GM13977 (cell line): ENCODE data around the gene SCMH1.

Experiments
- DNase-seq: peaks from one replicate; pipeline ENCODE4 v3.0.0; 2012; ENCODE audit warnings: low spot score
- in situ Hi-C: fragments of 300-500 bp; cut with MboI; formaldehyde crosslinking; loops from one replicate; pipeline ENCODE4 v1.12.0; 2022; ENCODE audit warnings: low sequenced_read_pairs, low pct_unique_long_range_greater_than_20kb, mixed read lengths, inconsistent platforms; ENCODE audit not compliant: unreplicated experiment
- TF ChIP-seq, protein P1 (sequence below): IDR thresholded peaks from 2 replicates; pipeline ENCODE4 v1.5.1; 2012; ENCODE audit warnings: mild to moderate bottlenecking, control low read depth; ENCODE audit not compliant: insufficient read depth; ENCODE audit errors: extremely low read depth, missing control alignments

SCMH1 gene

DNA sequence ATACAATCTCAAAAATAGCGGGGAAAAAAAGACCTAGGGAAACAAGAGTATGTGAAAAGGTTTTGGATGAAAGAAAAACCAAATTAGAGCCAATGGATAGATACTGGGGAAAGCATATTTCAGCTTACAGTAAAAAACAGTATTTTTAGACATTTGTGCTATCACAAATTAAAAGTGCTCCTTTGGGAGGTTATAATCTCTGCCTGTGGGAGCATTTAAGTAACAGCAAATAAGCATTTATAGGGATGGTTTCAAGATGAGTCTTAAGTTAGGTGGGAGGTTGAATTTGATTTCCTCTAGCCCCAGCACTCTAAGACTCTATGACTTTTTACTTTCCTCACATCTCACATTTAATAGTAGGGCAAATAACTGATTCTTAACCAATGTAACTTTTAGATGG is 141.0 kb downstream of the SCMH1 start:
- TF ChIP-seq, protein P1, sequence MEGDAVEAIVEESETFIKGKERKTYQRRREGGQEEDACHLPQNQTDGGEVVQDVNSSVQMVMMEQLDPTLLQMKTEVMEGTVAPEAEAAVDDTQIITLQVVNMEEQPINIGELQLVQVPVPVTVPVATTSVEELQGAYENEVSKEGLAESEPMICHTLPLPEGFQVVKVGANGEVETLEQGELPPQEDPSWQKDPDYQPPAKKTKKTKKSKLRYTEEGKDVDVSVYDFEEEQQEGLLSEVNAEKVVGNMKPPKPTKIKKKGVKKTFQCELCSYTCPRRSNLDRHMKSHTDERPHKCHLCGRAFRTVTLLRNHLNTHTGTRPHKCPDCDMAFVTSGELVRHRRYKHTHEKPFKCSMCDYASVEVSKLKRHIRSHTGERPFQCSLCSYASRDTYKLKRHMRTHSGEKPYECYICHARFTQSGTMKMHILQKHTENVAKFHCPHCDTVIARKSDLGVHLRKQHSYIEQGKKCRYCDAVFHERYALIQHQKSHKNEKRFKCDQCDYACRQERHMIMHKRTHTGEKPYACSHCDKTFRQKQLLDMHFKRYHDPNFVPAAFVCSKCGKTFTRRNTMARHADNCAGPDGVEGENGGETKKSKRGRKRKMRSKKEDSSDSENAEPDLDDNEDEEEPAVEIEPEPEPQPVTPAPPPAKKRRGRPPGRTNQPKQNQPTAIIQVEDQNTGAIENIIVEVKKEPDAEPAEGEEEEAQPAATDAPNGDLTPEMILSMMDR = no peak
- in situ Hi-C loops = no loop called here

DNA sequence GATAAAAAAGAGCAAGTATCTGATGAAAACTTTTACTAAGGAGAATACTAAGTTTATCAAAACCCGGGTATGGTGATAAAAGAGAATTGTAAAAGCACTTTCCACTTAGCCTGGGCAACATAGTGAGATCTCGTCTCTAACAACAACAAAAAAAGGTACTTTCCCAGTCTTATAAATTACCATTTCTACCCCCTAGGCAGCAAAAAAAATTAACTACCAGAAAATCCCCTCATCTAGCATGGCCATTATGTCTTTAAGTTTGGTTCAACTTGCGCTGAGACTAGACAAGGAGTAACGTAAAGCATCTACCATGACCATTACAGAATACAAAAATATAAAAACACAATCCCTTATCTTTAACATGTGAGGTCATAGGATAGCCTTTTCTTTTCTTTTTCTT is 141.9 kb downstream of the SCMH1 start:
- TF ChIP-seq, protein P1 = no peak
- no peak for DNase-seq
- in situ Hi-C loops = no loop called here

More for the DNA sequence above, 141.0 kb downstream of the SCMH1 start:
- no peak for DNase-seq

DNA sequence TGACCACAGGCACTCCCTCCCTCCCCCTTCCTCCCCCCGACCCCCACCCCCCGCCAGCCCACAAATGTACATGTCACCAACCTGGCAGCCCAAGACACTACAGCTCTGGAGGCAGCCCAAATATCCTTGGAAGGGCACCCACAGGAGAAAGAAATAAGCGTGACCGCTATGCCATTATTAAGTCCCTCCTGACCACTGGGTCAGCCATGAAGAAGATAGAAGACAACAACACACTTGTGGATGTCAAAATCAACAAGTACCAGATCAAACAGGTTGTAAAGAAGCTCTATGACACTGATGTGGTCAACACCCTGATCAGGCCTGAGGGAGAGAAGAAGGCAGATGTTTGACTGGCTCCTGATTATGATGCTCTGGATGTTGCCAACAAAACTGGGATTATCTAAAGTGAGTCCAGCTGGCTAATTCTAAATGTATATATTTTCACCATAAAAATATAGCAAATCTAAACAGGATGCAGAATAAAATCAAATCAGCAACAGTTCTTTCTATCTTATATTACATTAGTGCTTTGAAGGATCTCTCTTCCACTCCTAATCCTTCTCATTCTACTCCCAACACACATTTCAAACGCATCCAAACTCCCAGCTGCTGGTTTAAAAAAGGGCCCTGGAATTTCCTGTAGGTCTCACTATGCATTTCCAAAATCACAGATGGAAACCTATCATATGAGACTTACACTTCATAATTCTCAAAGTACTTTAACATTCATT is 143.2 kb downstream of the SCMH1 start:
- no peak for DNase-seq
- in situ Hi-C loops = no loop called here
- TF ChIP-seq, protein P1 = no peak

DNA sequence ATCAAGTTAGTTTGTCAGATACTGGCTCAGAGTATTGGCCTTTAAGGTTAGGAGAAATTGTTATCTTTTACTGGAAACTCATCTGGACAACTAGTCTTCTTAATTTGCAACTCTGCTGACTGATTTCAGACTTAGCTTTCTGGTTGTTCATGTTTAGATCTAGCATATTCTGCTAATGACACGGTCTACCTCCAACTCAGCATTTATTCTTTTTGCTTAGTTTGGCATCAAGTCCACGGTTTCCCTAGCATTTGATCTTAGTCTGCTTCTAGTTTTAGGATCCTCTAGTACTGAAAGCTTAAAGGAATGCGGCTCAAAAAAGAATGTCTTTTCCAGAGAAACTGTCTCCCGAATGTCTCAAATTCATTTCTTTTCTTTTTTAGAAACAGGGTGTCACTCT is 145.0 kb downstream of the SCMH1 start:
- TF ChIP-seq, protein P1 = no peak
- in situ Hi-C loops = no loop called here
- DNase-seq = no peak

- in situ Hi-C loops = no loop called here
- DNase-seq = no peak
Measured at GRCh38 chr1:41093826-41094225, 148.3 kb downstream of the SCMH1 start.

DNA sequence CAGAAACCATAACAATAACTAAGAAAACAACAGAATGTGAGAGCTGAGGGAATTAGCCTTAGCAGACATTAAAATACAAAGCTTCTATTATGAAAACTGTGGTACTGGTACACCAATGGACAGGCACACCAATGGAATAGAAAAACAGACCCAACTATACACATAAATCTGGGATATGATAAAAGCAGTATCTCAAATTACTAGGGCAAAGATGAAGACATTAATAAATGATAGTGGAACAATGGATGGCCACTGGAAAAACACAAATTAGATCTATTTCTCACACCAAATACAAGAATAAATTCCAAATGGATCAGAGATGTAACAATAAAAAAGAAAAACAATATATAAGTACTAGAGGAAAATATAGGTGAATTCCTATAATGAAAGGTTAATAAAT is 155.2 kb downstream of the SCMH1 start:
- TF ChIP-seq, protein P1 = no peak
- no peak for DNase-seq
- in situ Hi-C loops = no loop called here

More at GRCh38 chr1:41093826-41094225, 148.3 kb downstream of the SCMH1 start:
- TF ChIP-seq, protein P1 = no peak
